GM20431 (cell line): Measurements from ENCODE around the gene PPFIBP2.
"Not testable (repeated sequence)": the region's sequence is repeated elsewhere in the genome, so short reads cannot be mapped to it uniquely, and the experiment has no call there.

Source experiments
- in situ Hi-C: fragments of 300-500 bp; cut with MseI, MboI; formaldehyde crosslinking; loops from one replicate; pipeline ENCODE4 v1.15.0; 2020; ENCODE audit warnings: low sequenced_read_pairs; ENCODE audit not compliant: unreplicated experiment

Gene PPFIBP2

DNA sequence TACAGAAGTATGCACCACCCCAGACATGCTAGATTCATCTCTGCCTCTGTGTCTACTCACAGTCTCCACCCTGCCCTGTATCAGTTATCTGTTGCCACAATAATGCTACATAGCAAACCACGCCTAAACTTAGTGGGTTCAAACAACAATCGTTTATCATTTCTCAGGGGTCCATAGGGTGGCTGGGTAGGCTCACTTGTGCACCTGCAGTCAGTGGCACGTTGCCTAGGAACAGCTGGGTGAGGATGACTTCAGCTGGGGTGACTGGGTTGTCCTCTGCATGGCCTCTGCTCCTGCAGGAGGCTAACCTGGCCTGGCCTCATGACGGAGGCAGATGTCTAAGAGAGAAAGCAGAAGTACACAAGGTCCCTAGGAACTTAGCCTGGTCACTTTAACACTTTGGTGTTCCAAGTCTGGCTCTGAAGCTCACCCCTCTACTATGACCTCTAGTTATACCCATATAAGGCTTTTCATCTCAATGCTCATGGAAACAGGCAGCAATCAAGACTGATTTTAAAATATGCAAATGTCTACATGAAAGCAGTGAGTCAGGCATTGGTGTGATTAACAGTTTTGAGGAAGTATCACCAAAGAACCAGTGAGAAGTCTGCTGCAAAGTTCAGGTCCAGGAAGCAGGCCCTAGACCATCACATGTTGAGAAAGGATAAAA, 17.8 kb upstream of the PPFIBP2 start:
- in situ Hi-C loops, result no loop called here

- in situ Hi-C loops, result no loop called here
Measured at GRCh38 chr11:7498193-7498592, 15.6 kb upstream of the PPFIBP2 start.

DNA sequence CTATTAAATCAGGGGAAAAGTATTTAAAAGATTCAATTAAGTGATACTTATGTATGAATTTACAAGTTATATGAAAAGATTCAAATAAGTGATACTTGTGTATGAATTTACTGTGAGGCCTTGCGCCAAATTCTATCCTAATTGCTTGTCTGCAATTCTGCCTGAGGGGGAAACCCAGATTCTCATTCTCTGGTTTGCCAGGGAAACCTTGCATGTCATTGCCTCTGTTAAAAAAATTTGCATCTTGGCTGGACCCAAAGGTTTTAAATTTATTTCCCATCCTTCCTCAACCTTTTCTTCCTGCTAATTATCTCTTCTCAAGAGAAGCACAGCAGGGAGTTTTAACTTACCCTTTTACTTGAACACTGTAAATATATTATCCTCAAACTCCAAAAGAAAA, 14.7 kb upstream of the PPFIBP2 start:
- in situ Hi-C loops, result no loop called here

GRCh38 chr11:7500251-7500650, 13.5 kb upstream of the PPFIBP2 start:
- in situ Hi-C loops, result no loop called here

- in situ Hi-C loops, result no loop called here
Measured at GRCh38 chr11:7501251-7501650, 12.5 kb upstream of the PPFIBP2 start.

DNA sequence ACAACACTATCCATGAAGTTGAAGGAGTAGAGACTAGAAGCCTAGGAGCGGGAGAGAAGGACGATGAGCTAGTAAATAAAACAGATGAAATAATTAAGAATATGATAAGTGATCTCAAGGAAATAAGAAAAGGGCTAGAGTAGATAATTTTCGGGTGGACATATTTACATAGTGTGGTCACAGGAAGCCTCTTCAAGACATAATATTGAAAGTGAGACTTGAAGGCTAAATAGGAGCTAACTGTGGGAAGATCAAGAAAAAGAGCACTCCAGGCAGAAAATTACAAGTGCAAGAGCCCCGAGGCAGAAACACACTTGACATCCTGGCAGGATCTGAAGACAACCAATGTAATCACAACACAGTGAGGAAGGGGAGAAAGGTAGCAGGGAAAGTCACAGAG, 11.9 kb upstream of the PPFIBP2 start:
- in situ Hi-C loops, result no loop called here

GRCh38 chr11:7506243-7506642, 7.6 kb upstream of the PPFIBP2 start:
- in situ Hi-C loops, result no loop called here

GRCh38 chr11:7508087-7508486, 5.7 kb upstream of the PPFIBP2 start:
- in situ Hi-C loops, result no loop called here

GRCh38 chr11:7509966-7510365, 3.8 kb upstream of the PPFIBP2 start:
- in situ Hi-C loops, result no loop called here

DNA sequence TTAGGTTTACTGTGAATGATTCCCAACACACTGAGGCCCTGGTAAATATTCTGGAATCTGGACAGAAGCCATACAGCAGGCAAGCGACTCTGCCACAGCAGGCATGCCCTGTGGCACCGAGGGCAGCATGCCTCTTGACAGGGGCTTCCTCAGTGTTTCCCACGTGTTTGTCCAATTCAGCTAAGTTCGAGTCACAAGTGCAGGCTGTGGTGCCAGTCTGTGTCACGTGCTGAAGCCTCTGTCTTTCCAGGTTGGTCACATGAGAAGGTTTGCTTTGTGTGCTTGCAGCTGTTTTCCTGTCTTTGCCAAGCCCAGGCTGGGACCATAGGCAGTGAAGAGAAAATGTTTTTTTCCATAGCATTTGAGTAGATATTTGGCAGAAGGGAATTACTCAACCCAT, 2.4 kb upstream of the PPFIBP2 start:
- in situ Hi-C loops, result no loop called here

- in situ Hi-C loops, result no loop called here
Measured at GRCh38 chr11:7512525-7513233, 1.1 kb upstream of the PPFIBP2 start.

- in situ Hi-C loops, result no loop called here
Measured at GRCh38 chr11:7514099-7514591, 346 bp downstream of the PPFIBP2 start.

DNA sequence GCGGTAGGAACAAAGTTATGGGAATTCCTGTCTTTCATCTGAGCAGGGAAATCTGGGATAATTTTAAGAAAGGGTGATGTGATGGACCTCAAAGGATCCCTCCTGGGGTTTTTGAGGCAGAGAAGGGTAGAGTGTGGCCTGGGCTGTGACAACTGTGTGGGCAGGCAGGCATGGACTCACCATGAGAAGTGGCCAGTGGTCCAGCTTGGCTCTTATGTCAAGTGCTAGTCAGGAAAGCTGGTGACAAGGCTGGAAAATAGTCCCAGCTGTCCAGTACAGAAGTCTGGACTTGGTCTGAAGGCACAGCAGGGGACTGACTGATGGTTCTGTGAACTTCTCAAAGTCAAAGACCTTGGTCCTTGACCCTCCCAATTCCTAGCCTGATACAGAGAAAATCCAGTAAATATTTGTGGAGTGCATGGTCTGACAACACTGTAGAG, 1.7 kb downstream of the PPFIBP2 start:
- in situ Hi-C loops, result no loop called here

GRCh38 chr11:7516475-7516874, 2.7 kb downstream of the PPFIBP2 start:
- in situ Hi-C loops, result no loop called here

DNA sequence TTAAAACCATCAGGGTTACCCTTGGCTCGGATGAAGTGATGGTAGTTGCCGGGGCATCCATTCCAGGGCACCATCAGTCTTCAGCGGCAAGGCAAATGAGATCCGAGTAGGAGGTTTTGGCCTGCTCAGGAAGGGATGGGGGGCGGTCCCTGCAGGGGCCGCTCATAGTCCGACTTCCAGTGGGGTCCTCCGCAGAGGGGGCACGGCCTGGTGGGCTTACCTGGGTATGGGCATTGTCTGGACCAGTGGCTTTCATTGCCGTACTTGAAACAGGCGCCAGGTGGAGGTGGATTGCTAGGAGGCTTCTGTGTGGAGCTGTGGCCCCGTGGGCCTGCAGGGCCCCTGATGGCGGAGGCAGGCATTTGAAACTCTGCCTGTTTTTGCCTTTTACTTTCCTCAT, 3.9 kb downstream of the PPFIBP2 start:
- in situ Hi-C loops, result not testable (repeated sequence)

- in situ Hi-C loops, result no loop called here
Measured at GRCh38 chr11:7518811-7519562, 5.2 kb downstream of the PPFIBP2 start.

DNA sequence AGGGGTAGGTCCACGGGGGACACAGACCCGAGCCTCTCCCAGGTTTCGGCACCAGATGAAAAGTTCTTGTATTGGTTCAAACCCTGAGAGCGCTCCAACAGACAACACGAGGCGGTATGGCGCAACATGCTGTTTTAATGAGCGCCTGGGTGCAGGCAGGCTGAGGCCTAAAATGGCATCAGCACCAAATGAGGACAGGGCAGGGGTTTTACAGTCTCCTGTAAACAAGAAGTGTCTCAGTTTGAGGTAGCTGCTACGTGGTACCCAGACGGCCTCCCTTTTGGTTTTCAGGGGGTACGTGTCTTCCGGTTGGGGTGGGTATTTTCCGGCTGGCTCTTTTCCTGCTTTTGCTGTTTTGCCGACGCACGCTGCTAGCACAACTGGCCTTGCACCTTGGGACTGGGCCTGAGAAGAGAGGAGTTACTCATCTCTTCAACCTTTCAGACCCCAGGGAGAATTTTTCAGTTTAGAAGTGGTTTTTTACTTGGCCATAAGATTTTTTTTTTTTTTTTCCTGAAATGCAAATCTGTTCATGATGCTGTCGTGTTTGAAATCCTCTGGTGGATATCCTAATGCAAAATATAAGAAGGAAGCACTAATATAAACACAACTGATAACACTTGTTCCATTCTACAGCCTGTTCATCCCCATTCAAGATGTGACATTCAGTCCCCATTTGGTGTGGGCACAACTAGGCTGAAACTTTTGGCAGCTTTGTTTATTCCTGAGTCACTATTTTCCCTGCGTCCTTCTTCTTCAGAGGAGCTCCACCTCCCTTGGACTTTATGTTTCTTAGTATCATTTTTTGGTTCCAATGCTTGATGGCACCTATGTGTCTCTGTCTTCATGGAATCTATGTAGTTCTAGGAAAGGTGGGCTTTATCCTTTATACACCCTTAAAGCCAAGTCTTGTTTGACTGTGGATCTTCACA, 6.5 kb downstream of the PPFIBP2 start:
- in situ Hi-C loops, result no loop called here

DNA sequence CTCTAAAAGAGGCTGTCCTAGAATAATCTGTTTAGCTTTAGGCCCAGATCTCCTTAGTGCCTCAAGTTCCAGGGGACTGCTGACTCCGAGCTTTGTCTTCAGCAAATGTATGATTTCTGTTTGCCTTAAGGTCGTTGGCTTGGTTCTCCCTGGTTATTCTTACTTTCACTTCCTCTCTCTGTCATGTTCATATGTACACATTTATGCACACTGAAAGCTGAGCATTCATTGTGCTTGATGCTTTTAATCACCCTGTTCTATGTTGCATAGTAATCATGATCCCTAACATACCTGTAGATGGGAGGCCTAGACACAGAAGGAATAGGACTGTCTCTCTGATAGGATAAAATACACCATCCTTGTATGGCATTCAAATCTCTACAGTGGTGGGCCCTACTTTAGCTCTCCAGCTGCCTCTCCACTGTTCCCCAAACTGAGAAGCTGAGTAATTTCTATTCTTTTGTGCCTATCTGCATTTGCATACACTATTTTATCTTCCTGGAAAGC, 7.2 kb downstream of the PPFIBP2 start:
- in situ Hi-C loops, result no loop called here

DNA sequence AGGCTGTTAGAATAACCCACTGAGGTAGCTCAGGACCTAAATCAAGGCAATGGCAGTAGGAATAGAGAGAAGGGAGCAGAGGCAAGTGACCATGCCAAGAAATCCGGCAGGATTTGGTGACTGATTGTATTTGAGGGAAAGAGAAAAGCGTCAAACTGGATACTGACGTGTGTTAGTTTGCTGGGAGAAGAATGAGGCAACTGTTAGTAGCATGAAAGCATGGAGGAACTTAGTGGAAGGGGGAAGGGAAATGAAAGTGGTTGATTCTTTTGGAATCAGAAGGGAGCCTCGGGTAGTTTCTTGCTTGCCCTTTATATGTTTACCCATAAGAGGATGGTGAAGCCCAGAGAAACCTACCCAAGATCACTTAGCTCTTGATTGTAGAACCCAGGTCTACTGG, 8.3 kb downstream of the PPFIBP2 start:
- in situ Hi-C loops, result no loop called here

GRCh38 chr11:7522546-7522945, 8.7 kb downstream of the PPFIBP2 start:
- in situ Hi-C loops, result no loop called here
